H1 (cell line): ENCODE data around the gene LRPPRC. TPM values are rescaled to one million over a fixed set of nuclear protein-coding genes. Genes with fewer than 3 reads are reported as not detected.

Experiments used
- EGR1 ChIP-seq: IDR thresholded peaks from 2 replicates; pipeline ENCODE4 v1.6.1; 2011; ENCODE audit warnings: low read depth, low read length, borderline replicate concordance
- EP300 ChIP-seq, 2 experiments: IDR thresholded peaks; 1 replicate in 1 of 2; 2 replicates in 1 of 2; pipeline ENCODE4 v1.6.1; 2011 to 2012; ENCODE audit warnings: low read depth in 2 of 2, low read length in 2 of 2, mild to moderate bottlenecking in 2 of 2, borderline replicate concordance in 1 of 2, inconsistent platforms in 1 of 2, moderate library complexity in 1 of 2
- HDAC6 ChIP-seq: IDR thresholded peaks from one replicate; pipeline ENCODE4 v1.7.1; 2012; ENCODE audit warnings: low read depth, mild to moderate bottlenecking, inconsistent platforms, low read length, moderate library complexity
- KDM5A ChIP-seq: fragments of 200-600 bp; IDR thresholded peaks from 2 replicates; pipeline ENCODE4 v1.7.1; 2012; ENCODE audit warnings: mild to moderate bottlenecking, low read length, inconsistent platforms, mixed read lengths
- SP1 ChIP-seq: IDR thresholded peaks from 2 replicates; pipeline ENCODE4 v1.6.1; 2011; ENCODE audit warnings: low read depth, low read length
- TCF12 ChIP-seq: IDR thresholded peaks from 2 replicates; pipeline ENCODE4 v1.6.1; 2011; ENCODE audit warnings: low read depth, mild to moderate bottlenecking, low read length
- polyA plus RNA-seq, 7 experiments: library from polyadenylated mRNA; depleted of rRNA in 3 of 7; stranded (reverse) in 5 of 7; unstranded in 2 of 7; fragments of >200 nt in 5 of 7; fragments of 200-250 nt in 2 of 7; gene quantifications; 1 replicate in 5 of 7; 2 replicates in 1 of 7; 4 replicates in 1 of 7; pipeline versions ENCODE4 v1.2.1 to v1.2.3, GENCODE V29; 2011 to 2013; ENCODE audit warnings: missing spikeins in 2 of 7, mixed read lengths in 2 of 7
- total RNA-seq: library from RNA; stranded (reverse); fragmentation: NEBNext Ultra II Directional; extraction: Animal tissue kit (Norgen Biotek cat#: 25700); gene quantifications from 2 replicates; pipeline ENCODE4 v1.2.1, GENCODE V29; 2021
- TF ChIP-seq, protein P1 (sequence below): fragments of 300-600 bp; sonication (generic); IDR thresholded peaks from 2 replicates; pipeline ENCODE4 v1.7.1; 2012; ENCODE audit warnings: low read length, moderate library complexity, mild to moderate bottlenecking, inconsistent platforms; ENCODE audit not compliant: insufficient replicate concordance
- TF ChIP-seq, protein P2 (sequence below): IDR thresholded peaks from 2 replicates; pipeline ENCODE4 v1.6.1; 2012; ENCODE audit warnings: low read length, inconsistent platforms

LRPPRC gene
- total and polyA plus RNA-seq, 2 of the 8 experiments (the other 6 are each of a cell fraction or from before 2014, with no cell fraction given): 43.4 to 167 TPM

DNA sequence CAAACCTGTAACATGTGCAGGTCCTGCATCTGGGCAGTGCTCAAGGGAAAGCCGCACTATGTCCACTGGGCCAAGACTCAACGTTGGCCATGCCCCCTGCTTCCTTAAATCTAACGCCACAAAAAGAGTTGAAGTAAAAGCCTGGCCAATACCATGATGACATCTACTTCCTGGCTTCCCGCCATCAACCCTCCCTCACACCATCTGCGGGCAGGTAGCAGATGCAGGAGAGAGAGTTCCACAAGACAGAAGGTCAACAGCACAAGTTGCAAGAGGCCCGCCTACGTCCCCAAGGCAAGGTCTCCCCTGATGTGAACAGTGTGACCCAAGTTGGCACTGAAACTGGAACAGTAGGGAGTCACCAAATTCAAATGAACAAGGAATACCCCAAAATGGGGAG lies 108.6 kb downstream of the LRPPRC start (continued):
- TF ChIP-seq, protein P1, sequence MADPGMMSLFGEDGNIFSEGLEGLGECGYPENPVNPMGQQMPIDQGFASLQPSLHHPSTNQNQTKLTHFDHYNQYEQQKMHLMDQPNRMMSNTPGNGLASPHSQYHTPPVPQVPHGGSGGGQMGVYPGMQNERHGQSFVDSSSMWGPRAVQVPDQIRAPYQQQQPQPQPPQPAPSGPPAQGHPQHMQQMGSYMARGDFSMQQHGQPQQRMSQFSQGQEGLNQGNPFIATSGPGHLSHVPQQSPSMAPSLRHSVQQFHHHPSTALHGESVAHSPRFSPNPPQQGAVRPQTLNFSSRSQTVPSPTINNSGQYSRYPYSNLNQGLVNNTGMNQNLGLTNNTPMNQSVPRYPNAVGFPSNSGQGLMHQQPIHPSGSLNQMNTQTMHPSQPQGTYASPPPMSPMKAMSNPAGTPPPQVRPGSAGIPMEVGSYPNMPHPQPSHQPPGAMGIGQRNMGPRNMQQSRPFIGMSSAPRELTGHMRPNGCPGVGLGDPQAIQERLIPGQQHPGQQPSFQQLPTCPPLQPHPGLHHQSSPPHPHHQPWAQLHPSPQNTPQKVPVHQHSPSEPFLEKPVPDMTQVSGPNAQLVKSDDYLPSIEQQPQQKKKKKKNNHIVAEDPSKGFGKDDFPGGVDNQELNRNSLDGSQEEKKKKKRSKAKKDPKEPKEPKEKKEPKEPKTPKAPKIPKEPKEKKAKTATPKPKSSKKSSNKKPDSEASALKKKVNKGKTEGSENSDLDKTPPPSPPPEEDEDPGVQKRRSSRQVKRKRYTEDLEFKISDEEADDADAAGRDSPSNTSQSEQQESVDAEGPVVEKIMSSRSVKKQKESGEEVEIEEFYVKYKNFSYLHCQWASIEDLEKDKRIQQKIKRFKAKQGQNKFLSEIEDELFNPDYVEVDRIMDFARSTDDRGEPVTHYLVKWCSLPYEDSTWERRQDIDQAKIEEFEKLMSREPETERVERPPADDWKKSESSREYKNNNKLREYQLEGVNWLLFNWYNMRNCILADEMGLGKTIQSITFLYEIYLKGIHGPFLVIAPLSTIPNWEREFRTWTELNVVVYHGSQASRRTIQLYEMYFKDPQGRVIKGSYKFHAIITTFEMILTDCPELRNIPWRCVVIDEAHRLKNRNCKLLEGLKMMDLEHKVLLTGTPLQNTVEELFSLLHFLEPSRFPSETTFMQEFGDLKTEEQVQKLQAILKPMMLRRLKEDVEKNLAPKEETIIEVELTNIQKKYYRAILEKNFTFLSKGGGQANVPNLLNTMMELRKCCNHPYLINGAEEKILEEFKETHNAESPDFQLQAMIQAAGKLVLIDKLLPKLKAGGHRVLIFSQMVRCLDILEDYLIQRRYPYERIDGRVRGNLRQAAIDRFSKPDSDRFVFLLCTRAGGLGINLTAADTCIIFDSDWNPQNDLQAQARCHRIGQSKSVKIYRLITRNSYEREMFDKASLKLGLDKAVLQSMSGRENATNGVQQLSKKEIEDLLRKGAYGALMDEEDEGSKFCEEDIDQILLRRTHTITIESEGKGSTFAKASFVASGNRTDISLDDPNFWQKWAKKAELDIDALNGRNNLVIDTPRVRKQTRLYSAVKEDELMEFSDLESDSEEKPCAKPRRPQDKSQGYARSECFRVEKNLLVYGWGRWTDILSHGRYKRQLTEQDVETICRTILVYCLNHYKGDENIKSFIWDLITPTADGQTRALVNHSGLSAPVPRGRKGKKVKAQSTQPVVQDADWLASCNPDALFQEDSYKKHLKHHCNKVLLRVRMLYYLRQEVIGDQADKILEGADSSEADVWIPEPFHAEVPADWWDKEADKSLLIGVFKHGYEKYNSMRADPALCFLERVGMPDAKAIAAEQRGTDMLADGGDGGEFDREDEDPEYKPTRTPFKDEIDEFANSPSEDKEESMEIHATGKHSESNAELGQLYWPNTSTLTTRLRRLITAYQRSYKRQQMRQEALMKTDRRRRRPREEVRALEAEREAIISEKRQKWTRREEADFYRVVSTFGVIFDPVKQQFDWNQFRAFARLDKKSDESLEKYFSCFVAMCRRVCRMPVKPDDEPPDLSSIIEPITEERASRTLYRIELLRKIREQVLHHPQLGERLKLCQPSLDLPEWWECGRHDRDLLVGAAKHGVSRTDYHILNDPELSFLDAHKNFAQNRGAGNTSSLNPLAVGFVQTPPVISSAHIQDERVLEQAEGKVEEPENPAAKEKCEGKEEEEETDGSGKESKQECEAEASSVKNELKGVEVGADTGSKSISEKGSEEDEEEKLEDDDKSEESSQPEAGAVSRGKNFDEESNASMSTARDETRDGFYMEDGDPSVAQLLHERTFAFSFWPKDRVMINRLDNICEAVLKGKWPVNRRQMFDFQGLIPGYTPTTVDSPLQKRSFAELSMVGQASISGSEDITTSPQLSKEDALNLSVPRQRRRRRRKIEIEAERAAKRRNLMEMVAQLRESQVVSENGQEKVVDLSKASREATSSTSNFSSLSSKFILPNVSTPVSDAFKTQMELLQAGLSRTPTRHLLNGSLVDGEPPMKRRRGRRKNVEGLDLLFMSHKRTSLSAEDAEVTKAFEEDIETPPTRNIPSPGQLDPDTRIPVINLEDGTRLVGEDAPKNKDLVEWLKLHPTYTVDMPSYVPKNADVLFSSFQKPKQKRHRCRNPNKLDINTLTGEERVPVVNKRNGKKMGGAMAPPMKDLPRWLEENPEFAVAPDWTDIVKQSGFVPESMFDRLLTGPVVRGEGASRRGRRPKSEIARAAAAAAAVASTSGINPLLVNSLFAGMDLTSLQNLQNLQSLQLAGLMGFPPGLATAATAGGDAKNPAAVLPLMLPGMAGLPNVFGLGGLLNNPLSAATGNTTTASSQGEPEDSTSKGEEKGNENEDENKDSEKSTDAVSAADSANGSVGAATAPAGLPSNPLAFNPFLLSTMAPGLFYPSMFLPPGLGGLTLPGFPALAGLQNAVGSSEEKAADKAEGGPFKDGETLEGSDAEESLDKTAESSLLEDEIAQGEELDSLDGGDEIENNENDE: no peak
- TF ChIP-seq SP1 (no peak), HDAC6 (no peak), EP300 (IDR thresholded peaks at IDR 0.05; ENCODE audit: borderline replicate concordance in 1 of 2, low read depth in 2 of 2, low read length in 2 of 2) (no peak), EGR1 (no peak), TCF12 (no peak), KDM5A (no peak)
- TF ChIP-seq, protein P2, sequence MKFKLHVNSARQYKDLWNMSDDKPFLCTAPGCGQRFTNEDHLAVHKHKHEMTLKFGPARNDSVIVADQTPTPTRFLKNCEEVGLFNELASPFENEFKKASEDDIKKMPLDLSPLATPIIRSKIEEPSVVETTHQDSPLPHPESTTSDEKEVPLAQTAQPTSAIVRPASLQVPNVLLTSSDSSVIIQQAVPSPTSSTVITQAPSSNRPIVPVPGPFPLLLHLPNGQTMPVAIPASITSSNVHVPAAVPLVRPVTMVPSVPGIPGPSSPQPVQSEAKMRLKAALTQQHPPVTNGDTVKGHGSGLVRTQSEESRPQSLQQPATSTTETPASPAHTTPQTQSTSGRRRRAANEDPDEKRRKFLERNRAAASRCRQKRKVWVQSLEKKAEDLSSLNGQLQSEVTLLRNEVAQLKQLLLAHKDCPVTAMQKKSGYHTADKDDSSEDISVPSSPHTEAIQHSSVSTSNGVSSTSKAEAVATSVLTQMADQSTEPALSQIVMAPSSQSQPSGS: no peak
- TF ChIP-seq, all 59 proteins: peak for 0
